Endothelial cell of umbilical vein (primary cell): ENCODE data around the gene CSE1L.

ENCODE experiments used
- CTCF ChIP-seq, 2 donors: IDR thresholded peaks; 1 replicate in 1 of 2; 2 replicates in 1 of 2; pipeline ENCODE4 v1.5.1; 2011; ENCODE audit warnings: low read length in 2 of 2, mild to moderate bottlenecking in 2 of 2, moderate library complexity in 2 of 2, control low read depth in 1 of 2, inconsistent platforms in 1 of 2, low read depth in 1 of 2; ENCODE audit not compliant: insufficient read depth in 1 of 2; ENCODE audit errors: extremely low read depth in 1 of 2
- MAX ChIP-seq: IDR thresholded peaks from 2 replicates; pipeline ENCODE4 v1.6.1; 2011; ENCODE audit not compliant: insufficient read depth, insufficient read length
- POLR2A ChIP-seq: IDR thresholded peaks from 2 replicates; pipeline ENCODE4 v1.6.1; 2012; ENCODE audit warnings: low read depth, mild to moderate bottlenecking, control low read depth, low read length

- TF ChIP-seq CTCF (IDR thresholded peaks at IDR 0.05; ENCODE audit: extremely low read depth in 1 of 2, insufficient read depth in 1 of 2, low read depth in 1 of 2, low read length in 2 of 2) (no peak), POLR2A (no peak), MAX (no peak)
These were observed 13.7 kb upstream of the CSE1L start for GRCh38 chr20:49032455-49032854.
